Myocyte (in vitro differentiated cells): ENCODE results near the gene MARVELD2. TPM values are rescaled to one million over a fixed set of nuclear protein-coding genes. Genes with fewer than 3 reads are reported as not detected.
"Not testable (repeated sequence)": the region's sequence is repeated elsewhere in the genome, so short reads cannot be mapped to it uniquely, and the experiment has no call there.

Experiments used
- DNase-seq: peaks from one replicate; pipeline ENCODE4 v3.0.0-alpha.2; 2012; ENCODE audit warnings: low read depth
- total RNA-seq: library from RNA; depleted of rRNA; stranded (reverse); fragments of >200 nt; gene quantifications from 2 replicates; pipeline ENCODE4 v1.2.3, GENCODE V29; 2014

MARVELD2 gene
- total RNA-seq, 1 donor from 2014 or later = not detected

DNA sequence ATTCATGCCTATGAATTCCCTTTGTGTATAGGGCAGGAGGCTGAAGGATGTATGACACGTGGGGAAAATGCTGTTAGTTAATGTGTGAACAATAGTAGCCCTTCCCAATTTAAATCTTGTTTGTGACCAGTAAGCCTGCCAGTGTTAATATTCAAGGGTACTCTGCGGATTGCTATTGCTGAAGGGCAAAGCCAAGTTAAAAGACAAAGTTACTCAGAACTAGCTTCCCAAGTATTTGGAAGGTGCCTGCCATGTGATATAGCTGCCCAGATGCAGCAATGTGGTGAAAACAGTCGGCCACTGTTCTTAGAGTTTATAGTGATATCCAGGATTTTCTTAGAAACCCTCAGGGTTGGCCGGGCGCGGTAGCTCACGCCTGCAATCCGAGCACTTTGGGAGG lies 34.6 kb downstream of the MARVELD2 start:
- DNase-seq = no peak

DNA sequence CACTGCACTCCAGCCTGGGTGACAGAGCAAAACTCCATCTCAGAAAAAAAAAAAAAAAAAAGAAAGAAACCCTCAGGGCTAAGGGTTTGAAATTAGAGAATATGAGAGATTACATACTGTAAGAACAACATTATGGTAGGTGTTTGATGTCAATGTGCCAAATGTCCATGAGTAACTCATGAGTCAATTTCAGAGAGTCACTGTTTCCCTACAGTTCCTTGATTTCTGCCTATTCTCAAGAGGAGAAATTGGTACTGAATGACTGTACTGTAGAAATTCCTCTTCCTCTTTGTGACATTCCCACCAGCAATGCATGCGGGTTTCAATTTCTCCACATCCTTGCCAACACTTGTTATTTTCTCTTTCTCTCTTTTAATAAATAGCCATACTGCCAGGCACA lies 35.2 kb downstream of the MARVELD2 start:
- no peak for DNase-seq

GRCh38 chr5:69450527-69450926 lies 35.6 kb downstream of the MARVELD2 start:
- not testable (repeated sequence) for DNase-seq

DNA sequence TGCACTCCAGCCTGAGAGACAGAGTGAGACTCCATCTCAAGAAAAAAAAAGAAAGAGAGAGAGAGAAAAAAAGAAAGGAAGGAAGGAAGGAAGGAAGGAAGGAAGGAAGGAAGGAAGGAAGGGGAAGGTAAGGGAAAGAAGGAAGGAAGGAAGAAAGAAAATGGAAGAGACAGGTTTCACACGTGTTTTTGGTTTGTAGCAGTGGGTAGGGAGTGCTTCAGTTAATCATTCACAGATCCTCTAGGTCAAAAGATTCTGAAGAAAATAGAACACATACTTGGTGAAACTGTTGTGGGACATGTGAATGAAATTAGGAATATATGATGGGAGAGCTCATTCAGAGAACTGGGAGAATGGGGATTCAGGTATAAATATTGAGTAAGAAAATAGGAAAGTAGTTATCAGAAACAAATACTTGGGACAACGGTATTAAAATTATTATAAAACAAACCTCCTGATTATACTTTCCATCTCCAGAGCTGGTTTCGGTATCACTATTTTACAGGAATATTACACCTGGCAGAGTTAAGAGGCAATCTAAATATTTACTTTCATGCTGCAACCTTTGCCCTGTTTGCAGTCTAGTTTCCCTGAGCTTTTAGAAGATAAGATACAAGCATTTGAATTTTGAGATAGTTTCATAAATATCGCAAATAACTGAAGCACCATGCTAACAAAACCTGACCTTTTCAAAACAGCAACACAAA lies 37.2 kb downstream of the MARVELD2 start:
- no peak for DNase-seq

DNA sequence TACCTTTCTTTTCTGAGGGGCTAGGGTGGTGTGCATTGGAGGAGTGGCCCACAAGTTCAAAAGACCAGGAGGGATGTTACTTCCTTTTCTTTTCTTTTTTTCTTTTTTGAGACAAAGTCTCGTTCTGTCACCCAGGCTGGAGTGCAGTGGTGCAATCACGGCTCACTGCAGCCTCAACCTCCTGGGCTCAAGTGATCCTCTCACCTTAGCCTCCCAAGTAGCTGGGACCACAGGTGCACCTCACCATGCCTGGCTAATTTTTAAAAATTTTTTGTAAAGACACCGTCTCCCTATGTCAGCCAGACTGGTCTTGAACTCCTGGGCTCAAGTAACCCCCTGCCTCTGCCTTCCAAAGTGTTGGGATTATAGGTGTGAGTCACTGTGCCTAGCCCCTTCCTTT lies 38.6 kb downstream of the MARVELD2 start:
- not testable (repeated sequence) for DNase-seq

DNA sequence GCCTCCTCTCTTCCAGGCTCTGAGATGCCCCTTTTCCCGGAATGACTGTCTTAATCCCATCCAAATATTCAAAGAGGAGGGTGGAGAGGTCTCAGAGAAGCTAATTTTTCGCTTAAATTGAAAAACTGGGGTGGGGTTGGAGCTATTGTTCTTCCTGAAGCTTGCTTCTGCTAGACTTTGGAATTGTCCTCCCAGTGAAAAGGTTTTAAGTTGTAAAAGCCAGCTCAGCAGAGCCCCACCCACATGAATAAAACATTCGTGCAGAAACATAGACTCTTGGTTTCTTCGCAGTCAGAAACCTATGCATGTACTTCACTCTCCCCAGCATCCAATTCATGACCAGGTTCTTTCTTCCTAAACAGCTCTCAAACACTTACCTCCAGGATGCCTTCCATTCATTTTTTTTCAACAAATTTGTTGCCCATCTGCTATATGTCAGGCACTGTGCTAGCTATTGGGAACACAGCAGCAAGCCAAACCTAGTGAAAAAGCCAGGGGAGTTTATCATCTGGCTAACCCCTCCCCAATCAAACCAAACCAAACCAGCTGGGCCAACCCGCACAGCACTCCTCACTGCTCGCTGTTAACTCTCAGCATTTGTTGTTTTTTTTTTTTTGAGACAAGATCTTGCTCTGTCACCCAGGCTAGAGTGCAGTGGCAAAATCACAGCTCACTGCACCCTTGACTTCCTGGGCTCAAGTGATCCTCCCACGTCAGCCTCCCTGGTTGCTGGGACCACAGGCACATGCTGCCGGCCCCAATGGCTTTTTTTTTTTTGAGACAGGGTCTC lies 39.7 kb downstream of the MARVELD2 start:
- DNase-seq = no peak

DNA sequence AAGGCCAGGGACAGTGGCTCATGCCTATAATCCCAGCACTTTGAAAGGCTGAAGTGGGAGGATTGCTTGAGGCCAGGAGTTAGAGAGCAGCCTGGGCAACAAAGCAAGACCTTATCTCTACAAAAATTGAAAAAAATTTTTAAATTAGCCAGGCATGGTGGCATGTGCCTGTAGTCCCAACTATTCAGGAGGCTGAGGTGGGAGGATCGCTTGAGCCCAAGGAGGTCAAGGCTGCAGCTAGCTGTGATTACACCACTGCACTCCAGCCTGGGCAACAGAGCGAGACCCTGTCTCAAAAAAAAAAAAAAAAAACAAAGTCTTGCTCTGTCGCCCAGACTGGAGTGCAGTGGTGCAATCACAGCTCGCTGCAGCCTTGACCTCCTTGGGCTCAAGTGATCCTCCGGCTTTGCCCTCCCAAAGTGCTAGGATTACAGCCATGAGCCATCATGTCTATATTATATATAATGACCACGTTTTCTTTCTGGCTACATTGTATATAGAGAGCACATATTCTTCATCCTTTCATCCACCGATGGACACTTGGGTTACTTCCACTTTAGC lies 40.6 kb downstream of the MARVELD2 start:
- DNase-seq = not testable (repeated sequence)

GRCh38 chr5:69462170-69462569 lies 47.3 kb downstream of the MARVELD2 start:
- no peak for DNase-seq

- not testable (repeated sequence) for DNase-seq
Observed at GRCh38 chr5:69466375-69466774, 51.5 kb downstream of the MARVELD2 start.

DNA sequence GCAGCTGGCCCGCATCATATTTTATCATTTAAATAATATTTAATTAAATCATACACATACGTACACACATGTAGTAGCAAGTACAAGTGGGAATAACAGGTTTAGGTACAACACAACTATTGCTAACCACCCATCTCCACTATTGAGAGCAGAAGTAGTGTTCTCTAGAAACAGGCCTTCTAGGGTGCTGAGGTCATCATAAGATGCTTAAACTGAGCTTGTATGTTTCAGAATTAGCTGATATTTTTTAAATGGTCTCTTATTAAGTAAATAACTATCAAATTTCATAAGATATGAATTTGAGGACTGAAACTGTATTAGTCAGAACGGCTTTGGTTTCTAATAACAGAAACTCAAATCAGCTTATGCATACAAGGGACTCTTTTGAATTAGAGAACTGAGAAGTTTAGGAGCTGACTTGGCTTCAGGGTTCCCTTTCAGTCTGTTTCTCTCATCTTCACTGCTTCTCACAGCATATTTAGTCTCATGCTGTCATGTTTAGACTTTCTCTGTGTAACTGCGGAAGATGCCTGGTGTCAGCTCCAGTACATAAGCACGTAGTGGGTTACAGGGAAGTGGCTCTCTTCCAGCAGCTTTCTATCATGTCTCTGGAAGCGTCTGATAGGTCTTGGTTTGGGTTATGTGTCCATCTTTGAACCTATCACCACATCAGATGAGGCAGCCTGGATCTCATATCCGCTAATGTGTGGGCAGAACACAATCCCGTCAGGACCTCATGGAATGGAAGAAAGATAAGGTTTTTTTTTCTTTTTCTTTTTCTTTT lies 52.7 kb downstream of the MARVELD2 start:
- no peak for DNase-seq

- DNase-seq = no peak
Observed at GRCh38 chr5:69468631-69469030, 53.7 kb downstream of the MARVELD2 start.

DNA sequence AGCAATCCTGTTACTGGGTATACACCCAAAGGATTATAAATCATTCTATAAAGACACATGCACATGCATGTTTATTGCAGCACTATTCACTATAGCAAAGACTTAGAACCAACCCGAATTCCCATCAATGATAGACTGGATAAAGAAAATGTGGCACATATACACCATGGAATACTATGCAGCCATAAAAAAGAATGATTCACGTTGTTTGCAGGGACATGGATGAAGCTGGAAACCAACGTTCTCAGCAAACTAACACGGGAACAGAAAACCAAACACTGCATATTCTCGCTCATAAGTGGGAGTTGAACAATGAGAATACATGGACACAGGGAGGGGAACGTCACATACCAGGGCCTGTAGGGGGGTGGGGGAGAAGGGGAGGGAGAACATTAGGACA lies 56.6 kb downstream of the MARVELD2 start:
- not testable (repeated sequence) for DNase-seq

DNA sequence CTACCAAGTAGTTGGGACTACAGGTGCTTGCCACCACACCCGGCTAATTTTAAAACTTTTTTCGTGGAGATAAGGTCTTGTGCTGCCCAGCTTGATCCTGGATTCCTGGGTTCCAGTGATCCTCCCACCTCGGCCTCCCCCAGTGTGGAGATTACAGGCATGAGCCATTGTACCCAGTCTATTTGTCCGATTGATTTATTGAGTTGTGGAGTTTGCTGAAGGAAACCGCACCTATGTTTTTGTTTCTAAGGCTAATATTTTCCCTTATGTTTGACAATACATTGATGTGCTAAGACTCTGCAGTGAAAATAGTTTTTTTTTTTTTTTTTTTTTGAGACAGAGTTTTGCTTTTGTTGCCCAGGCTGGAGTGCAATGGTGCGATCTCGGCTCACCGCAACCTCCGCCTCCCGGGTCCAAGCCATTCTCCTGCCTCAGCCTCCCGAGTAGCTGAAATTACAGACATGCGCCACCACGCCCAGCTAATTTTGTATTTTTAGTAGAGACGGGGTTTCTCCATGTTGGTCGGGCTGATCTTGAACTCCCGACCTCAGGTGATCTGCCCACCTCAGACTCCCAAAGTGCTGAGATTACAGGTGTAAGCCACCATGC lies 57.7 kb downstream of the MARVELD2 start:
- not testable (repeated sequence) for DNase-seq

- no peak for DNase-seq
Observed at GRCh38 chr5:69477170-69477569, 62.3 kb downstream of the MARVELD2 start.

DNA sequence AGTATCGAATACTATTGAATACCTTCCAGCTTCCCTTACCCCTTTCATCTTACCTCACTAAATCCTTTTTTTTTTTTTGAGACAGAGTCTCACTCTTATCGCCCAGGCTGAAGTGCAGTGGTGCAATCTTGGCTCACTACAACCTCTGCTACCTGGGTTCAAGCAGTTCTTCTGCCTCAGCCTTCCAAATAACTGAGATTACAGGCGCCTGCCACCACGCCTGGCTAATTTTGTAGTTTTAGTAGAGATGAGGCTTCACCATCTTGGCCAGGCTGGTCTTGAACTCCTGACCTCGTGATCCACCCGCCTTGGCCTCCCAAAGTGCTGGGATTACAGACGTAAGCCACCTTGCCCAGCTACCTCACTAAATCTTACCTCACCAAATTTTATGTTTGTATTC lies 63.4 kb downstream of the MARVELD2 start:
- DNase-seq = not testable (repeated sequence)

DNA sequence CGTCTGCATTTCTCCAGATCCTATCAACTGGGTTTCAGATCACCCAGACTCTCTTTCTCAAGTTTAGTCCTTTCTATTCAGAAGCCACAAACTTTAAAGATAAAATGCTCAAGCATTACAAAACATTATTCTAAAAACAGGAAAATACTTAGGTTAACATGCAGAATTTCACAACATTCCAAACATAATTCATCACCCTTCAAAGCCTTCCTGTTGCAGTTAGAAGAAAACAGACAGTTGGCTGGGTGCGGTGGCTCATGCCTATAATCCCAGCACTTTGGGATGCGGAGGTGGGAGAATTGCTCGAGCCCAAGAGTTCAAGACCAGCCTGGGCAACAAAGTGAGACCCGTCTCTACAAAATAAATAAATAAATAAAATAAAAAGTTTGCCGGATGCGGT lies 70.0 kb downstream of the MARVELD2 start:
- DNase-seq = no peak

GRCh38 chr5:69485471-69485870 lies 70.6 kb downstream of the MARVELD2 start:
- no peak for DNase-seq

DNA sequence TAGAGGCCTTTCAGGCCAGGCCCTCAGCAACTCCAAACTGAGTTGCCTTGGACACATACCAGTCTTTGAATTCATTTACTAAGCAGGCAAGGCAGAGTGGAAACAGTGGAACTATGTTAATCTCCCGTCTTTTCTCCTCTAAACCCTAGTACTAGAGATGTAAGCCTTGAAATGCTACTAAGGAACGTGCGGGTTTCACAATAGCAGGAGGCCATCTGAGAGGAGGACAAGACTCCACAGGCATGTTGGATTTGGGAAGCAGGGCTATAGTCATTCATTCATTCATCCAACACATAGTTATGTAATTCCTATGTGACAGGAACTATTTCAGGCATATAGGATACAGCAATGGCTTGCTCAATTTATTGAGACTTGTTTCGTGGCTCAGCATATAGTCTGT lies 74.3 kb downstream of the MARVELD2 start:
- no peak for DNase-seq

- DNase-seq = no peak
Observed at GRCh38 chr5:69491027-69491426, 76.1 kb downstream of the MARVELD2 start.

DNA sequence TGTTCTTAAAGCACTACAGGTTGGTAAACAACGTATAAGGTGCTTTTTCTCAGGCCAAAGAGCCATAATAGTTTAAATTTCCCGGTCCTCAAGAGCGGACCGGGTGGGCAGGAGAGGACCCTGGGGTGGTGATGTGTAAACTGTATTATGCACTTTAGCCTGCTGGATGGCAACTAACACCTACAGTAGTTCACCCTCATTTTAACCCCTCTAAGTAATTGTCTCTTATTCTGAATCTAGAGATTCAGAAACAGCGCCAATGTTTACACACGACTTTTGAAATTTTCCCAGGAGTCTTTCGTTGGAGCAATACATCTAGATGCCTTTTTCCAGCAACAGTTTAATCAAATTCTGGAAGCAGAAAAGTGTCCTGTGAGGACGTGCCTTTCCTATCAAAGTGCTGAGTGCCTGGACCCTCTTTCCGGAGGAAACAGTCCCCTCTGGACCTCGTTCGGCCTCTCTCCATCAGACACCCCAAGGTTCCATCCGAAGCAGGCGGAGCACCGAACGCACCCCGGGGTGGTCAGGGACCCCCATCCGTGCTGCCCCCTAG lies 77.0 kb downstream of the MARVELD2 start:
- DNase-seq = no peak

- no peak for DNase-seq
Observed at GRCh38 chr5:69492391-69492922, 77.5 kb downstream of the MARVELD2 start, which contains the start of gene OCLN. Gene OCLN (plus strand): TSS chr5:69492790. CDS start chr5:69504245, 11,455 bp downstream.
